ENCODE results near the gene PRR5L. TPM values are rescaled to one million over a fixed set of nuclear protein-coding genes. Genes with fewer than 3 reads are reported as not detected.

PRR5L gene
- total RNA-seq, 4 donors from 2014 or later, result 1.1 to 3.4 (median 1.7) TPM

DNA sequence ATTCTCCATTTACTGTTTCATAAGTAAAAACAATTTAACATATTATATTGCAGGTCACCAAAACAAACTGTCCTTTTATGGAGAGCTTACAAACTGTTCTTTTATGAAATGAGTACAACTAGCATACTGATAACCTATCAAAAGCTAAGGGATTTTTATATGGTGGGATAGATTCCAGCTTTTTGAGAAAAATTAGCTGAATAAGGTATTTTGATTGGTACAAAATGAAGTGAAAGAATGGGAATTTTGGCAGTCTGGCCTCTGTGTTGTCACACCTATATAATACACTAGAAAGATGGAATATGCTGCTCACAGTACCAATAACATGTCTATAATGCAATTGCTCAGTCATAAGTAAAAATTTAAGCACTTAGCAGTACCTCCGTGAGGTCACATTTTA, 202.6 kb downstream of the PRR5L start:
- H3K4me3 ChIP-seq (ENCODE audit: low read depth, poor library complexity, severe bottlenecking), result no peak overlapping the region
- TF ChIP-seq POLR2A (IDR thresholded peaks at IDR 0.05) (no peak), CTCF (IDR thresholded peaks at IDR 0.05) (no peak)
- no peak for DNase-seq (ENCODE audit: low spot score in 2 of 2)
- intact Hi-C loops (cut with DNase I; ENCODE audit: low total_unique reads), result no loop called here
- 86 to 94% methylated on average over 1 of the region's 1 CpG for WGBS, 2 donors

DNA sequence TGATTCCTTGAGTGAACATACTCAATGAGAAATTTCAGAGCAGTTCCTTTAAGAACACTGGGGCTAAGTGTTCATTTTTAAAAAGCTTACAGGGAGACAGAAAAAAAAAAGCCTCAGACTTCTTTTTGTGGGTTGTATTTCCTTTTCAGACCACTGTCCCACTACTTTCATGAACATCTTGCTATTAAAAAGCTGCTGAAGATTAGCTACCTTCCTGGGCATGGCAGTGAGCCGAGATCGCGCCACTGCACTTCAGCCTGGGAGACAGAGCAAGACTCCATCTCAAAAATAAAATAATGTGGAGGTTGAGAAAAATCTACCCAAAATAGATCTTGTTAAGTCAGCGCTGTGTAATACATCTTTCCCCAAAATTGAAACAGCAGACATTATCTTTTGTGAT, 203.2 kb downstream of the PRR5L start:
- TF ChIP-seq CTCF (IDR thresholded peaks at IDR 0.05), result no peak
- TF ChIP-seq POLR2A (IDR thresholded peaks at IDR 0.05), result no peak
- 92 to 95% methylated on average over 4 of the region's 4 CpGs for WGBS, 2 donors
- intact Hi-C loops (cut with DNase I; ENCODE audit: low total_unique reads), result no loop called here
- no peak overlapping the region for H3K4me3 ChIP-seq (ENCODE audit: low read depth, poor library complexity, severe bottlenecking)
- DNase-seq (ENCODE audit: low spot score in 2 of 2), result no peak

- intact Hi-C loops (cut with DNase I; ENCODE audit: low total_unique reads), result no loop called here
- no peak for DNase-seq (ENCODE audit: low spot score in 2 of 2)
- no peak overlapping the region for H3K4me3 ChIP-seq (ENCODE audit: low read depth, poor library complexity, severe bottlenecking)
- TF ChIP-seq CTCF (IDR thresholded peaks at IDR 0.05) (no peak), POLR2A (IDR thresholded peaks at IDR 0.05) (no peak)
- WGBS, 2 donors, result 68 to 72% methylated on average over 1 of the region's 1 CpG
Measured at GRCh38 chr11:36500315-36500721, 204.2 kb downstream of the PRR5L start.

- intact Hi-C loops (cut with DNase I; ENCODE audit: low total_unique reads), result no loop called here
- TF ChIP-seq POLR2A (IDR thresholded peaks at IDR 0.05) (no peak), CTCF (IDR thresholded peaks at IDR 0.05) (no peak)
- H3K4me3 ChIP-seq (ENCODE audit: low read depth, poor library complexity, severe bottlenecking), result no peak overlapping the region
- 81 to 83% methylated on average over 5 of the region's 5 CpGs for WGBS, 2 donors
- no peak for DNase-seq (ENCODE audit: low spot score in 2 of 2)
Measured at GRCh38 chr11:36501236-36501635, 205.1 kb downstream of the PRR5L start.

- TF ChIP-seq CTCF (IDR thresholded peaks at IDR 0.05), result no peak
- no peak for TF ChIP-seq POLR2A (IDR thresholded peaks at IDR 0.05)
- H3K4me3 ChIP-seq (ENCODE audit: low read depth, poor library complexity, severe bottlenecking), result no peak overlapping the region
- DNase-seq (ENCODE audit: low spot score in 2 of 2), result no peak
- intact Hi-C loops (cut with DNase I; ENCODE audit: low total_unique reads), result loop anchor here (5.0 kb wide), 1 partner anchor 536 kb away; no protein-coding TSS in a partner anchor
- WGBS, 2 donors, result 55 to 56% methylated on average over 7 of the region's 7 CpGs
Measured at GRCh38 chr11:36507824-36508489, 211.9 kb downstream of the PRR5L start.

GRCh38 chr11:36508743-36509142, 212.7 kb downstream of the PRR5L start:
- intact Hi-C loops (cut with DNase I; ENCODE audit: low total_unique reads), result loop anchor here (5.0 kb wide), 1 partner anchor 536 kb away; no protein-coding TSS in a partner anchor
- 7 to 14% methylated on average over 3 of the region's 3 CpGs for WGBS, 2 donors
- no peak for TF ChIP-seq CTCF (IDR thresholded peaks at IDR 0.05)
- no peak for TF ChIP-seq POLR2A (IDR thresholded peaks at IDR 0.05)
- DNase-seq (ENCODE audit: low spot score in 2 of 2), result no peak
- H3K4me3 ChIP-seq (ENCODE audit: low read depth, poor library complexity, severe bottlenecking), result peak overlapping the region; percentile 96
